Sigmoid colon (tissue), 7 donors: Measurements from ENCODE around the gene OPCML. TPM values are rescaled to one million over a fixed set of nuclear protein-coding genes. Genes with fewer than 3 reads are reported as not detected.

Experiments used
- DNase-seq: peaks from one replicate; pipeline ENCODE4 v3.0.0-alpha.2; 2019
- H3K27ac ChIP-seq, 4 donors: fragments of 200-600 bp; sonication (generic); one replicate each; pipeline ENCODE4 v1.5.1; 2016 to 2019; ENCODE audit warnings: mild to moderate bottlenecking in 1 of 4
- H3K27me3 ChIP-seq, 3 donors: fragments of 200-600 bp; sonication (generic); one replicate each; pipeline ENCODE4 v1.5.1; 2019; ENCODE audit warnings: mild to moderate bottlenecking in 1 of 3
- H3K36me3 ChIP-seq, 4 donors: fragments of 200-600 bp; sonication (generic); one replicate each; pipeline ENCODE4 v1.5.1; 2016 to 2019
- H3K4me1 ChIP-seq, 4 donors: fragments of 200-600 bp; sonication (generic); one replicate each; pipeline ENCODE4 v1.5.1; 2017 to 2019
- H3K4me3 ChIP-seq, 4 donors: fragments of 200-600 bp; sonication (generic); one replicate each; pipeline ENCODE4 v1.5.1; 2017 to 2019; ENCODE audit warnings: mild to moderate bottlenecking in 2 of 4, moderate library complexity in 1 of 4
- H3K9me3 ChIP-seq, 4 donors: fragments of 200-600 bp in 3 of 4; sonication (generic) in 3 of 4; one replicate each; pipeline versions ENCODE4 v1.5.1 to v1.6.1; 2013 to 2019
- EP300 ChIP-seq, 4 donors: sonication (generic); formaldehyde crosslinking; IDR thresholded peaks; one replicate each; pipeline ENCODE4 v1.6.1; 2017; ENCODE audit warnings: antibody characterized with exemption in 4 of 4
- POLR2A ChIP-seq, 2 donors: fragments of 450-650 bp; IDR thresholded peaks; one replicate each; pipeline ENCODE4 v1.6.1; 2016; ENCODE audit warnings: antibody characterized with exemption in 2 of 2, mild to moderate bottlenecking in 2 of 2, moderate library complexity in 2 of 2
- POLR2AphosphoS5 ChIP-seq, 4 donors: sonication (generic); formaldehyde crosslinking; IDR thresholded peaks; one replicate each; pipeline ENCODE4 v1.6.1; 2017; ENCODE audit warnings: antibody characterized with exemption in 4 of 4
- WGBS, 2 donors: extraction: QIAGEN DNeasy Blood & Tissue Kit; methylation state at CpG; one replicate each; pipeline ENCODE4 v1.1.7; 2013; 5-methylcytosine and 5-hydroxymethylcytosine counted together
- intact Hi-C: fragments of 100-400 bp; cut with DNase I; formaldehyde crosslinking; loops from one replicate; pipeline ENCODE4 v1.15.1; 2023
- polyA plus RNA-seq, 3 donors: library from polyadenylated mRNA; stranded (reverse); fragments of 200-250 nt; gene quantifications; one replicate each; pipeline ENCODE4 v1.2.3, GENCODE V29; 2013
- total RNA-seq, 4 donors: library from RNA; depleted of rRNA; stranded (reverse); fragments of >200 nt; gene quantifications; one replicate each; pipeline ENCODE4 v1.1.0, GENCODE V29; 2016
- TF ChIP-seq, protein P1 (sequence below), 4 experiments: fragments of 450-650 bp in 3 of 4; fragments of 200-600 bp in 1 of 4; IDR thresholded peaks; one replicate each; pipeline ENCODE4 v1.5.1; 2016 to 2019; ENCODE audit warnings: antibody characterized with exemption in 4 of 4, mild to moderate bottlenecking in 3 of 4, moderate library complexity in 2 of 4
- donor health status: healthy with polysubstance abuse.
- donor health status: Bipolar disorder and iron deficiency.
- donor health status: healthy.

The OPCML gene
- total and polyA plus RNA-seq, 7 donors = under 0.01 to 0.14 (median 0.03) TPM; not detected in 4

GRCh38 chr11:133251841-133252240 lies 280.5 kb downstream of the OPCML start:
- Histone ChIP-seq H3K36me3 (no peaks in the 10 kb centered on the region), H3K4me1 (no peaks in the 10 kb centered on the region), H3K27me3 (no peaks in the 10 kb centered on the region), H3K4me3 (no peak overlapping the region), H3K9me3 (no peaks in the 10 kb centered on the region), H3K27ac (no peak overlapping the region)
- TF ChIP-seq POLR2A (IDR thresholded peaks at IDR 0.05) = no peak
- TF ChIP-seq POLR2AphosphoS5 (IDR thresholded peaks at IDR 0.05) = no peak
- TF ChIP-seq, protein P1, sequence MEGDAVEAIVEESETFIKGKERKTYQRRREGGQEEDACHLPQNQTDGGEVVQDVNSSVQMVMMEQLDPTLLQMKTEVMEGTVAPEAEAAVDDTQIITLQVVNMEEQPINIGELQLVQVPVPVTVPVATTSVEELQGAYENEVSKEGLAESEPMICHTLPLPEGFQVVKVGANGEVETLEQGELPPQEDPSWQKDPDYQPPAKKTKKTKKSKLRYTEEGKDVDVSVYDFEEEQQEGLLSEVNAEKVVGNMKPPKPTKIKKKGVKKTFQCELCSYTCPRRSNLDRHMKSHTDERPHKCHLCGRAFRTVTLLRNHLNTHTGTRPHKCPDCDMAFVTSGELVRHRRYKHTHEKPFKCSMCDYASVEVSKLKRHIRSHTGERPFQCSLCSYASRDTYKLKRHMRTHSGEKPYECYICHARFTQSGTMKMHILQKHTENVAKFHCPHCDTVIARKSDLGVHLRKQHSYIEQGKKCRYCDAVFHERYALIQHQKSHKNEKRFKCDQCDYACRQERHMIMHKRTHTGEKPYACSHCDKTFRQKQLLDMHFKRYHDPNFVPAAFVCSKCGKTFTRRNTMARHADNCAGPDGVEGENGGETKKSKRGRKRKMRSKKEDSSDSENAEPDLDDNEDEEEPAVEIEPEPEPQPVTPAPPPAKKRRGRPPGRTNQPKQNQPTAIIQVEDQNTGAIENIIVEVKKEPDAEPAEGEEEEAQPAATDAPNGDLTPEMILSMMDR (IDR thresholded peaks at IDR 0.05) = no peak
- no peak for TF ChIP-seq EP300 (IDR thresholded peaks at IDR 0.05)
- intact Hi-C loops = no loop called here
- no peak for DNase-seq
- whole genome bisulfite sequencing, 2 donors = 74 to 75% methylated on average over 3 of the region's 3 CpGs

DNA sequence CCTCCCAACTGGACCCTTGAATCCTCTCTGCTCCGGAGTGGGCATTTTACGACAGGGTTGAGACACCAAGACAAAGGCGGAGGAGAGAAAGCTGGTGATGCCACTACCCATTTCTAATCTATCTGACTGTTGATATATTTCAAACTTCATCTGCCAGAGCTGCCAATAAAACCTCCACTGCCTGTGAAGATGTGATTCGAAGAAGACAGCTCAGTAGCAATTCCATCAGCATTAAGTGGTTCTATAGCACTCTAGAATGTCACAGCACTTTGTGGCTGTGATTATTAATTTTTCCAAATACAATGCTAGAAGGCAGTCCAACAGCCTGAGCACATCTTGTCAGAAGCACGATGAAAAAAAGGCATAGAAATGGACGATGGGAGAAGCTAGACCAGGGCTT lies 282.8 kb downstream of the OPCML start:
- no peak for DNase-seq
- Histone ChIP-seq H3K36me3 (no peaks in the 10 kb centered on the region), H3K4me1 (no peaks in the 10 kb centered on the region), H3K9me3 (peaks cover 0 to 3% (median 0%) of the 10 kb centered on the region in 4 donors), H3K27ac (no peak overlapping the region), H3K4me3 (no peak overlapping the region), H3K27me3 (peaks cover 0 to 4% (median 0%) of the 10 kb centered on the region in 3 donors)
- TF ChIP-seq, protein P1 (IDR thresholded peaks at IDR 0.05) = no peak
- no peak for TF ChIP-seq POLR2A (IDR thresholded peaks at IDR 0.05)
- TF ChIP-seq EP300 (IDR thresholded peaks at IDR 0.05) = no peak
- no peak for TF ChIP-seq POLR2AphosphoS5 (IDR thresholded peaks at IDR 0.05)
- 78 to 85% methylated on average over 6 of the region's 6 CpGs for WGBS, 2 donors
- intact Hi-C loops = no loop called here

DNA sequence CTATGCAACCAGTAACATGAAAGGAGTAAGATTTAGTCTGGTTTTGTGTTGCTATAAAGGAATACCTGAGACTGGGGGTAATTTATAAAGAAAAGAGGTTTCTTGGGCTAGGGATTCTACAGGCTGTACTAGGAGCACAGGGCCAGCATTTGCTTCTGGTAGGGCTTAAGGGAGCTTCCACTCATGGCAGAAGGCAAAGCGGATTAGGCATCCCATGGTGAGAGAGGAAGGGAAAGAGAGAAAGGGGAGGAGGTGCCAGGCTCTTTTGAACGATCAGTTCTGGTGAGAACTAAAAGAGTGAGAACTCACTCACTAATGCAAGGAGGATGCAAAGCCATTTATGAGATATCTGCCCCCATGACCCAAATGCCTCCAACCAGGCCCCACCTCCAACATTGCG lies 283.2 kb downstream of the OPCML start:
- Histone ChIP-seq H3K4me1 (no peaks in the 10 kb centered on the region), H3K27ac (no peak overlapping the region), H3K27me3 (peaks cover 0 to 4% (median 0%) of the 10 kb centered on the region in 3 donors), H3K9me3 (peaks cover 0 to 3% (median 0%) of the 10 kb centered on the region in 4 donors), H3K4me3 (no peak overlapping the region), H3K36me3 (no peaks in the 10 kb centered on the region)
- DNase-seq = no peak
- 71 to 81% methylated on average over 3 of the region's 3 CpGs for WGBS, 2 donors
- intact Hi-C loops = no loop called here
- no peak for TF ChIP-seq POLR2A (IDR thresholded peaks at IDR 0.05)
- TF ChIP-seq, protein P1 (IDR thresholded peaks at IDR 0.05) = no peak
- no peak for TF ChIP-seq POLR2AphosphoS5 (IDR thresholded peaks at IDR 0.05)
- TF ChIP-seq EP300 (IDR thresholded peaks at IDR 0.05) = no peak

DNA sequence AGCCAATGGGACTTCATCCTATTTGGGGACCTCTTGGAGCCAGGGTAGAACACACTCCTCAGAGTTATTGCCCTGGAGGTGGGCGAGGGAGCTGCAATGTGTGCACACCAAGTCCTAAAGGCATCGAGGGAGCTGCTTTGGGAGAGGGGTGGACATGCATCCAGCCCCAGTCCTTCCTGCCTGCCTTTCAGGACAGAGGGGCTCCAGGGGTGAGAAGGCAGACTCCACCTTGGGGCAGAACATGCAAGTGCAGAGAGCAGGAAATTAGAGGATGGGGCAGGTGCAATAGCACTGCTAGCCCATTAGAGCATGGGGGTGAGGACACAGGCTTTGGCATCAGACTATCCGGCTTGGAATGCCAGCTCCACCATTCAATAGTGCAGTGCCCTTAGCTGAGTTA lies 288.5 kb downstream of the OPCML start:
- H3K9me3 ChIP-seq = peaks cover 0 to 3% (median 0%) of the 10 kb centered on the region in 4 donors
- no peak overlapping the region for H3K27ac ChIP-seq
- H3K4me1 ChIP-seq = no peaks in the 10 kb centered on the region
- peaks cover 0 to 4% (median 0%) of the 10 kb centered on the region in 3 donors for H3K27me3 ChIP-seq
- no peaks in the 10 kb centered on the region for H3K36me3 ChIP-seq
- intact Hi-C loops = no loop called here
- H3K4me3 ChIP-seq = no peak overlapping the region
- no peak for TF ChIP-seq POLR2AphosphoS5 (IDR thresholded peaks at IDR 0.05)
- TF ChIP-seq EP300 (IDR thresholded peaks at IDR 0.05) = no peak
- TF ChIP-seq POLR2A (IDR thresholded peaks at IDR 0.05) = no peak
- TF ChIP-seq, protein P1 (IDR thresholded peaks at IDR 0.05) = no peak
- DNase-seq = no peak
- WGBS, 2 donors = 73 to 80% methylated on average over 3 of the region's 3 CpGs
